GM12878 (cell line): ENCODE measurements around the gene GIMAP8. TPM values are rescaled to one million over a fixed set of nuclear protein-coding genes. Genes with fewer than 3 reads are reported as not detected.

Experiments used
- ATAC-seq: fragments of 200-7000 bp; cut with Tn5 transposase; 3 replicates; pipeline ENCODE4 v1.9.1; 2020; ENCODE audit warnings: mild to moderate bottlenecking, moderate library complexity
- BruUV-seq: library from RNA; stranded (reverse); fragments of 400-500 nt; replicated peaks from 2 replicates; lab custom pipeline; 2021; lab: Mats Ljungman, UMichigan
- CTCF ChIA-PET: fragments of 300-600 bp; sonication (Branson Sonifier 250); formaldehyde crosslinking; extraction: SDS; loops from one replicate; lab custom pipeline; 2021; ENCODE audit warnings: inconsistent platforms; lab: Yijun Ruan, JAX
- POLR2A ChIA-PET: fragments of 350-600 bp; formaldehyde crosslinking; extraction: SDS; loops from one replicate; lab custom pipeline; 2021; ENCODE audit warnings: inconsistent platforms; lab: Charles Lee
- RAD21 ChIA-PET: fragments of 300-600 bp; sonication (Branson Sonifier 250); formaldehyde crosslinking; loops from one replicate; lab custom pipeline; 2023; ENCODE audit warnings: antibody characterized with exemption; ENCODE audit not compliant: unreplicated experiment; lab: Charles Lee
- SMC1A ChIA-PET: fragments of 300-600 bp; sonication (Branson Sonifier 250); formaldehyde crosslinking; loops from one replicate; lab custom pipeline; 2023; ENCODE audit not compliant: unreplicated experiment, uncharacterized antibody; lab: Charles Lee
- DNase-seq: peaks from one replicate; pipeline ENCODE4 v3.0.0-alpha.2; 2011; ENCODE audit warnings: low read depth, low spot score
- FAIRE-seq: peaks from 3 replicates; lab custom pipeline; 2011; peaks lifted over from hg19 to GRCh38; lab: Jason Lieb, UNC
- H2AFZ ChIP-seq: 2 replicates; pipeline ENCODE4 v1.6.0; 2011; ENCODE audit warnings: low read depth, low read length, control low read depth; ENCODE audit not compliant: control insufficient read depth
- H3K27ac ChIP-seq: 2 replicates; pipeline ENCODE4 v1.5.1; 2011; ENCODE audit warnings: control low read depth; ENCODE audit not compliant: control insufficient read depth, insufficient read depth
- H3K27me3 ChIP-seq, 2 experiments: replicated peaks in 1 of 2; 2 replicates each; pipeline versions ENCODE4 v1.6.0 to v1.6.1; 2011; ENCODE audit warnings: low read length in 1 of 2; ENCODE audit not compliant: control insufficient read depth in 2 of 2, insufficient read depth in 2 of 2
- H3K36me3 ChIP-seq, 2 experiments: 2 replicates each; pipeline ENCODE4 v1.5.1; 2011; ENCODE audit warnings: low read length in 1 of 2; ENCODE audit not compliant: control insufficient read depth in 2 of 2, insufficient read depth in 2 of 2
- H3K4me1 ChIP-seq: 2 replicates; pipeline ENCODE4 v1.6.1; 2011; ENCODE audit warnings: mild to moderate bottlenecking, low read length, moderate library complexity, mixed read lengths; ENCODE audit not compliant: control insufficient read depth, insufficient read depth
- H3K4me2 ChIP-seq: 2 replicates; pipeline ENCODE4 v1.6.0; 2011; ENCODE audit warnings: control low read depth; ENCODE audit not compliant: control insufficient read depth, insufficient read depth
- H3K4me3 ChIP-seq: fragments of 200-600 bp; sonication (generic); 2 replicates; pipeline ENCODE4 v1.5.1; 2016
- H3K79me2 ChIP-seq: 2 replicates; pipeline ENCODE4 v1.6.0; 2011; ENCODE audit warnings: low read length; ENCODE audit not compliant: control insufficient read depth, insufficient read depth
- H3K9ac ChIP-seq: 2 replicates; pipeline ENCODE4 v1.8.0; 2011; ENCODE audit warnings: low read length, control low read depth, mixed read lengths; ENCODE audit not compliant: control insufficient read depth, insufficient read depth
- H3K9me3 ChIP-seq: replicated peaks from 3 replicates; pipeline ENCODE4 v1.5.1; 2011; ENCODE audit warnings: mild to moderate bottlenecking, low read length; ENCODE audit not compliant: control insufficient read depth, insufficient read depth
- H4K20me1 ChIP-seq: 2 replicates; pipeline ENCODE4 v1.6.0; 2011; ENCODE audit not compliant: control insufficient read depth, insufficient read depth
- CREM ChIP-seq: IDR thresholded peaks from 2 replicates; pipeline ENCODE4 v1.6.1; 2014; ENCODE audit warnings: antibody characterized with exemption, low read depth
- E2F8 ChIP-seq: fragments of 450-650 bp; IDR thresholded peaks from 2 replicates; pipeline ENCODE4 v1.6.1; 2018; ENCODE audit warnings: mild to moderate bottlenecking, low read depth, moderate library complexity; ENCODE audit not compliant: partially characterized antibody
- EP300 ChIP-seq, 2 experiments: fragments of 150-350 bp in 1 of 2; IDR thresholded peaks; 2 replicates each; pipeline ENCODE4 v1.6.1; 2011 to 2012; ENCODE audit warnings: low read depth in 2 of 2, low read length in 2 of 2, borderline replicate concordance in 1 of 2, improper control_type of control experiment in 1 of 2, inconsistent platforms in 1 of 2; ENCODE audit not compliant: control insufficient read depth in 1 of 2
- NR2F1 ChIP-seq: fragments of 450-650 bp; conservative IDR thresholded peaks from 2 replicates; pipeline ENCODE4 v1.6.1; 2017; ENCODE audit warnings: mild to moderate bottlenecking
- SIN3A ChIP-seq: IDR thresholded peaks from 2 replicates; pipeline ENCODE4 v1.6.1; 2012; ENCODE audit warnings: low read depth, low read length, improper control_type of control experiment
- SMAD5 ChIP-seq: IDR thresholded peaks from 2 replicates; pipeline ENCODE4 v1.6.1; 2016; ENCODE audit warnings: antibody characterized with exemption, low read depth
- USF2 ChIP-seq: IDR thresholded peaks from 2 replicates; pipeline ENCODE4 v1.6.1; 2011; ENCODE audit warnings: low read depth, low read length, improper control_type of control experiment, borderline replicate concordance
- ZNF24 ChIP-seq: fragments of 450-650 bp; IDR thresholded peaks from 2 replicates; pipeline ENCODE4 v1.6.1; 2017; ENCODE audit warnings: antibody characterized with exemption, mild to moderate bottlenecking
- WGBS: methylation state at CpG from one replicate; pipeline ENCODE4 v1.1.6; 2016; ENCODE audit warnings: low lambda C conversion rate; ENCODE audit not compliant: insufficient replicate concordance, insufficient coverage; ENCODE audit errors: missing lambda C conversion rate; 5-methylcytosine and 5-hydroxymethylcytosine counted together
- in situ Hi-C: fragments of 300-500 bp; cut with MboI; formaldehyde crosslinking; loops from 9 replicates; pipeline ENCODE4 v1.14.3; 2018; ENCODE audit warnings: mixed read lengths
- intact Hi-C: fragments of 100-400 bp; cut with micrococcal nuclease; formaldehyde crosslinking; loops from one replicate; pipeline ENCODE4 v1.14.2; 2022; ENCODE audit not compliant: unreplicated experiment
- polyA plus RNA-seq, 11 experiments: library from polyadenylated mRNA; depleted of rRNA in 4 of 11; unstranded in 6 of 11; stranded (reverse) in 5 of 11; fragments of >200 nt; fragmentation: Nextera tagmentation in 4 of 11; fragmentation: Illumina TruSeq in 1 of 11; extraction: Ambion mirVana in 4 of 11; extraction: Trizol in 1 of 11; gene quantifications; 1 replicate in 1 of 11; 2 replicates in 10 of 11; pipeline versions ENCODE4 v1.2.1 to v1.2.3, GENCODE V29; 2011 to 2016; ENCODE audit warnings: inconsistent platforms in 2 of 11, missing spikeins in 2 of 11, low read depth in 1 of 11
- total RNA-seq, 4 experiments: library from RNA; depleted of rRNA in 3 of 4; stranded (reverse); fragments of >200 nt in 3 of 4; fragmentation: Illumina TruSeq in 1 of 4; extraction: Trizol in 1 of 4; gene quantifications; 2 replicates each; pipeline versions ENCODE4 v1.2.1 to v1.2.3, GENCODE V29; 2013 to 2021

The GIMAP8 gene
- total and polyA plus RNA-seq, 10 of the 15 experiments (the other 5 are each of a cell fraction or from before 2014, with no cell fraction given), result 0.66 to 9.7 (median 4.7) TPM

GRCh38 chr7:150417239-150417638, 33.2 kb upstream of the GIMAP8 start:
- no peaks in the 10 kb centered on the region for H4K20me1 ChIP-seq
- SMC1A ChIA-PET, result interaction anchor here (0.8 to 3.6 kb wide), 6 partner anchors 8 to 60 kb away, joined by 3 to 41 read pairs (median 4); no protein-coding TSS in a partner anchor

More at GRCh38 chr7:150417239-150417638, 33.2 kb upstream of the GIMAP8 start:
- Histone ChIP-seq H3K4me1 (peaks cover 2% of the 10 kb centered on the region; the same call in 1 of the 2 replicates), H3K4me2 (no peak overlapping the region), H3K27ac (no peak overlapping the region), H3K36me3 (no peaks in the 10 kb centered on the region), H2AFZ (no peak overlapping the region), H3K79me2 (no peaks in the 10 kb centered on the region), H3K27me3 (no peaks in the 10 kb centered on the region), H3K4me3 (no peak overlapping the region), H3K9ac (no peak overlapping the region), H3K9me3 (no peaks in the 10 kb centered on the region)
- ATAC-seq (no peak), DNase-seq (no peak), FAIRE-seq (no peak)
- TF ChIP-seq SMAD5 (no peak), EP300 (IDR thresholded peaks at IDR 0.05; ENCODE audit: borderline replicate concordance in 1 of 2, control insufficient read depth in 1 of 2, low read depth in 2 of 2, low read length in 2 of 2) (no peak), CREM (no peak), ZNF24 (no peak), USF2 (no peak), SIN3A (no peak), E2F8 (no peak), NR2F1 (no peak)
- CTCF ChIA-PET, result interaction anchor here (0.7 to 3.5 kb wide), 11 partner anchors 8 to 93 kb away, joined by 3 to 49 read pairs (median 5); a partner anchor contains a TSS
- no TSS peak for BruUV-seq
- intact Hi-C loops (no loop called here), in situ Hi-C loops (loop anchor here (25.0 kb wide), 1 partner anchor 355 kb away; no protein-coding TSS in a partner anchor)
- POLR2A ChIA-PET, result interaction anchor here (1.2 kb wide), 1 partner anchor 62 kb away, joined by 3 read pairs; no protein-coding TSS in a partner anchor
- 87% methylated on average over 10 of the region's 10 CpGs for WGBS
- RAD21 ChIA-PET, result interaction anchor here (0.8 to 4.7 kb wide), 6 partner anchors 11 to 60 kb away, joined by 3 to 26 read pairs (median 4); no protein-coding TSS in a partner anchor
